Measurements from ENCODE around the gene PEPD. TPM values are rescaled to one million over a fixed set of nuclear protein-coding genes. Genes with fewer than 3 reads are reported as not detected.

PEPD gene
- total and polyA plus RNA-seq, 2 donors (not counting 3 experiments of a cell fraction or from before 2014, with no cell fraction given): 73.7 to 126 TPM

GRCh38 chr19:33497778-33498175, 23.8 kb downstream of the PEPD start:
- no TSS peak for BruUV-seq (replicated peaks)
- H3K27me3 ChIP-seq (ENCODE audit: control insufficient read depth in 2 of 2, insufficient read depth in 2 of 2, low read length in 2 of 2): no peaks in the 10 kb centered on the region
- no peak for FAIRE-seq
- peaks cover 0 to 13% of the 10 kb centered on the region in 2 experiments for H3K36me3 ChIP-seq (ENCODE audit: control insufficient read depth in 2 of 2, extremely low read depth in 1 of 2, insufficient read depth in 2 of 2, low read length in 2 of 2)
- ChIA-PET POLR2A (no interaction called here), CTCF (no interaction called here)
- no peak overlapping the region for H3K4me3 ChIP-seq (replicated peaks in 1 of 3; ENCODE audit: insufficient read depth in 1 of 3, low read depth in 1 of 3, low read length in 3 of 3)
- no peak for TF ChIP-seq JUN (IDR thresholded peaks at IDR 0.05; ENCODE audit: borderline replicate concordance, insufficient read depth, insufficient read length, low read depth)
- no peak overlapping the region for H2AFZ ChIP-seq (ENCODE audit: low read depth, low read length)
- H3K9me1 ChIP-seq (replicated peaks; ENCODE audit: control insufficient read depth, extremely low read depth, insufficient read depth, low read length): no peaks in the 10 kb centered on the region
- dilution Hi-C loops (cut with MboI; ENCODE audit: extremely low pct_ligation_motif_present, low sequenced_read_pairs): no loop called here
- H3K9me3 ChIP-seq (replicated peaks; ENCODE audit: control insufficient read depth, insufficient read depth, low read length): no peaks in the 10 kb centered on the region
- no peak for DNase-seq (ENCODE audit: low read depth, low spot score)
- no peak overlapping the region for H3K27ac ChIP-seq (ENCODE audit: insufficient read depth, low read depth, low read length)
- H4K20me1 ChIP-seq (replicated peaks; ENCODE audit: control insufficient read depth, extremely low read depth, insufficient read depth, low read length): no peaks in the 10 kb centered on the region
- no peaks in the 10 kb centered on the region for H3K4me1 ChIP-seq (ENCODE audit: control insufficient read depth, extremely low read depth, insufficient read depth, low read length)
- no peaks in the 10 kb centered on the region for H3K79me2 ChIP-seq (ENCODE audit: control insufficient read depth, insufficient read depth, low read length)
- intact Hi-C loops (cut with micrococcal nuclease): no loop called here
- no peak overlapping the region for H3K9ac ChIP-seq (replicated peaks; ENCODE audit: extremely low read depth, insufficient read depth, low read length)
- no peak overlapping the region for H3K4me2 ChIP-seq (ENCODE audit: insufficient read depth, low read length)

- Histone ChIP-seq H3K27me3 (ENCODE audit: control insufficient read depth in 2 of 2, insufficient read depth in 2 of 2, low read length in 2 of 2) (no peaks in the 10 kb centered on the region), H3K9me3 (replicated peaks; ENCODE audit: control insufficient read depth, insufficient read depth, low read length) (no peaks in the 10 kb centered on the region), H3K4me2 (ENCODE audit: insufficient read depth, low read length) (no peak overlapping the region), H3K79me2 (ENCODE audit: control insufficient read depth, insufficient read depth, low read length) (no peaks in the 10 kb centered on the region), H3K4me1 (ENCODE audit: control insufficient read depth, extremely low read depth, insufficient read depth, low read length) (no peaks in the 10 kb centered on the region), H3K36me3 (ENCODE audit: control insufficient read depth in 2 of 2, extremely low read depth in 1 of 2, insufficient read depth in 2 of 2, low read length in 2 of 2) (peaks cover 0 to 13% of the 10 kb centered on the region in 2 experiments), H3K9me1 (replicated peaks; ENCODE audit: control insufficient read depth, extremely low read depth, insufficient read depth, low read length) (no peaks in the 10 kb centered on the region), H4K20me1 (replicated peaks; ENCODE audit: control insufficient read depth, extremely low read depth, insufficient read depth, low read length) (no peaks in the 10 kb centered on the region), H3K27ac (ENCODE audit: insufficient read depth, low read depth, low read length) (no peak overlapping the region), H3K9ac (replicated peaks; ENCODE audit: extremely low read depth, insufficient read depth, low read length) (no peak overlapping the region), H2AFZ (ENCODE audit: low read depth, low read length) (no peak overlapping the region), H3K4me3 (replicated peaks in 1 of 3; ENCODE audit: insufficient read depth in 1 of 3, low read depth in 1 of 3, low read length in 3 of 3) (no peak overlapping the region)
- TF ChIP-seq FOS (IDR thresholded peaks at IDR 0.05; ENCODE audit: borderline replicate concordance, insufficient read depth, low read length) (no peak), MAX (IDR thresholded peaks at IDR 0.05; ENCODE audit: insufficient read depth, insufficient read length) (no peak), MYC (IDR thresholded peaks at IDR 0.05; ENCODE audit: low read depth, low read length) (no peak), POLR2AphosphoS5 (IDR thresholded peaks at IDR 0.05; ENCODE audit: insufficient read depth, low read depth, low read length) (no peak)
- intact Hi-C loops (cut with micrococcal nuclease): no loop called here
- DNase-seq (ENCODE audit: low read depth, low spot score) (no peak), FAIRE-seq (no peak)
- dilution Hi-C loops (cut with MboI; ENCODE audit: extremely low pct_ligation_motif_present, low sequenced_read_pairs): no loop called here
- BruUV-seq (replicated peaks): no TSS peak
- POLR2A ChIA-PET: no interaction called here
- CTCF ChIA-PET: no interaction called here
Observed at GRCh38 chr19:33497131-33497777, 24.3 kb downstream of the PEPD start.
